Frontal cortex (tissue), 4 donors: Measurements from ENCODE around the gene WDR88. TPM values are rescaled to one million over a fixed set of nuclear protein-coding genes. Genes with fewer than 3 reads are reported as not detected.

Experiments
- DNase-seq, 2 donors: peaks; one replicate each; pipeline ENCODE4 v3.0.0; 2012; ENCODE audit warnings: low spot score in 2 of 2
- FAIRE-seq: peaks from 2 replicates; lab custom pipeline; 2012; peaks lifted over from hg19 to GRCh38; lab: Jason Lieb, UNC
- total RNA-seq: library from RNA; depleted of rRNA; stranded (reverse); fragments of >200 nt; gene quantifications from one replicate; pipeline ENCODE4 v1.2.3, GENCODE V29; 2014
- donor health status: control.
- donor health status: control.
- donor health status: control.

WDR88 gene, protein sequence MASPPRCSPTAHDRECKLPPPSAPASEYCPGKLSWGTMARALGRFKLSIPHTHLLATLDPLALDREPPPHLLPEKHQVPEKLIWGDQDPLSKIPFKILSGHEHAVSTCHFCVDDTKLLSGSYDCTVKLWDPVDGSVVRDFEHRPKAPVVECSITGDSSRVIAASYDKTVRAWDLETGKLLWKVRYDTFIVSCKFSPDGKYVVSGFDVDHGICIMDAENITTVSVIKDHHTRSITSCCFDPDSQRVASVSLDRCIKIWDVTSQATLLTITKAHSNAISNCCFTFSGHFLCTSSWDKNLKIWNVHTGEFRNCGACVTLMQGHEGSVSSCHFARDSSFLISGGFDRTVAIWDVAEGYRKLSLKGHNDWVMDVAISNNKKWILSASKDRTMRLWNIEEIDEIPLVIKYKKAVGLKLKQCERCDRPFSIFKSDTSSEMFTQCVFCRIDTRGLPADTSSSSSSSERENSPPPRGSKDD
- total RNA-seq = not detected

DNA sequence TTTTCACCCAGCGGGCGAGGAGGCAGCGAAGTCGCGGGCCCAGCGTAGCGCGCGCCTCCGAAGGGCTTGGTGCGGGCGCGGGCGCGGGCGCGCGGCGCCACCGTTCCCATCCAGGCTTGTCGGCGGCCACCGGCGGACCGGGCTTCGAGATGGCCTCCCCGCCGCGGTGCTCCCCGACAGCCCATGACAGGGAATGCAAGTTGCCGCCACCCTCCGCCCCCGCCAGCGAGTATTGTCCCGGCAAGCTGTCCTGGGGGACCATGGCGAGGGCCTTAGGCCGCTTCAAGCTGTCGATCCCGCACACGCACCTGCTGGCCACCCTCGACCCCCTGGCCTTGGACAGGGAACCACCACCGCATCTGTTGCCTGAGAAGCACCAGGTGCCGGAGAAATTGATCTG is at the start of gene WDR88:
Gene WDR88, plus strand, starts transcription at position 94 of the 400 bp plus-strand sequence. Its CDS starts 56 bp downstream, at position 150.
- FAIRE-seq (no peak), DNase-seq (no peak)

DNA sequence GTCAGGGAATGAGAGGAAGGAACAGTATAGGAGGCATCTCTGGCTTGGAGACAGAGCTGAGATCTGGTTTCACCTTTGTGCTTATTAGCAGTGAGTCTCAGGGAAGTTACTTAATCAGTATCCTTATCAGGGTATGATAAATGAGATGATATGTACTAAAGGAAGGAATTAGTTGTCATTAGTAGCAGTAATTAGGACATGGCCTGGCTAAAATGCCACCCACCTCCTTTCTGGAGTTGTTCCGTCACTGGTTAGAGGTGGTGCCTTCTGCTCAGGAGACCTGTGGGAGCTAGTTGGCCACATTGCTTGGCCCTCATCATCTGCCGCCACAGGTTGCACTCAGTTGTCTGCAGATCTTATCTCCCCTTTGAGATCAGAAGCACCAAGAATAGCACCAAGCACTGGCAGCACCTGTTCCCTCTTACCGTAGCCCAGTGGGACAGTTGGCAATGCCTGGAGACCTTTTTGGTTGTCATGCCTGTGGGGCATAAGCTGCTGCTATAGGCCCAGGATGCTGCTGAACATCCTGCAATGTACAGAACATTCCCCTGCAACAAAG is 46.3 kb upstream of the WDR88 start:
- no peak for FAIRE-seq
- no peak for DNase-seq

DNA sequence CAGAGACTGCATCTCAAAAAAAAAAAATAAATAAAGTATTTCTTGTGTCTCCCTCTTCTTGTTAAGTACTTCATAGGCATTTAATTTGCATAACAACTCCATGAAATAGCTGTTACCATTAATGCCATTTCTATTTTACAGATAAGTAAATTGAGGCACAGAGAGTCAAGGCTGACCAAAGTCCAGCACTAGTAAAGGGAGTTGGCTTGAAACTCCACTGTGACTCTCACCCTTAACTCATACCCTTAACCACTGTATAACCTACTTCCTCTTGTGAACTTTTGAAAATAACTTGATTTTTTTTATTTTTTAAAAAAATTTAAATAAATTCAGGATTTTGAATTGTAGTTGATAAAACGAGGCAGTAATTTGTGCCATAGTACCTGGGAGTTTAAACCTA is 45.0 kb upstream of the WDR88 start:
- DNase-seq (no peak), FAIRE-seq (no peak)

DNA sequence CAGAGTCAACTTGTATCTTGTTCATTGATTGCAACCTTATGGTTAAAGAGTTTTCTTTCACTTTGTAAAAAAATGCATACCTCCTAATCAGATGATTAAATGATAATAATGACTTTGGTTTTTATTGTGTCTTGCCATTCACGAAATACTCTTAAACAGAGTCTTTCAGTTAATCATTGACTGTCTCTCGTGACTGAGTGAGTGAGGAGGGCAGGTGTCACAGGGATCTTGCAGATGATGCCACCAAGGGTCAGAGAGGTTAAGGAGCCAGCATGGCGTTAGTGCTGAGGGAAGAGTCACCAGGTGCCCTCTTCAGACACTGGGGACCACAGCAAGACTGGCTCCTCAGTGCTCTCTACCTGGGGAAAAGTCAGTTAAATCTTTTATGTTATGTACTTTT is 42.9 kb upstream of the WDR88 start:
- DNase-seq (no peak), FAIRE-seq (no peak)

DNA sequence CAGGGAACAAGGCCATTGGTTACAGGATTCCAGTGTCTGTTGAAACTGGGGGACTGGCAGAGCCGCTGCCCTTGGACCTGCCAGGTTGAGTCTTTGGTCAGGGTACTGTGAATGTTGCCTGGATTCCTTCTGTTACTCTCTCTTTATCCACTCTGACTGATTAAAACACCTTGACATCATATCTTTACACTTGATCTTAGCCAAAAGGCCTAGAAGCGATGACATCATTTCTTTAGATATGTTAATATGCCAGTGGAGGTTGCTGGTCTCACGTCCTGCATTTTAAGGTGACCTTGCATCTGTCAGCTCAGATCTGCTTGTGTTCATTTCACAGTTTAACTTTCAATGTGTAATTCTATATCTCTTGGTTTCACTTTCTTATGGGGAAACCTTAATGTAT is 41.7 kb upstream of the WDR88 start:
- DNase-seq = no peak

DNA sequence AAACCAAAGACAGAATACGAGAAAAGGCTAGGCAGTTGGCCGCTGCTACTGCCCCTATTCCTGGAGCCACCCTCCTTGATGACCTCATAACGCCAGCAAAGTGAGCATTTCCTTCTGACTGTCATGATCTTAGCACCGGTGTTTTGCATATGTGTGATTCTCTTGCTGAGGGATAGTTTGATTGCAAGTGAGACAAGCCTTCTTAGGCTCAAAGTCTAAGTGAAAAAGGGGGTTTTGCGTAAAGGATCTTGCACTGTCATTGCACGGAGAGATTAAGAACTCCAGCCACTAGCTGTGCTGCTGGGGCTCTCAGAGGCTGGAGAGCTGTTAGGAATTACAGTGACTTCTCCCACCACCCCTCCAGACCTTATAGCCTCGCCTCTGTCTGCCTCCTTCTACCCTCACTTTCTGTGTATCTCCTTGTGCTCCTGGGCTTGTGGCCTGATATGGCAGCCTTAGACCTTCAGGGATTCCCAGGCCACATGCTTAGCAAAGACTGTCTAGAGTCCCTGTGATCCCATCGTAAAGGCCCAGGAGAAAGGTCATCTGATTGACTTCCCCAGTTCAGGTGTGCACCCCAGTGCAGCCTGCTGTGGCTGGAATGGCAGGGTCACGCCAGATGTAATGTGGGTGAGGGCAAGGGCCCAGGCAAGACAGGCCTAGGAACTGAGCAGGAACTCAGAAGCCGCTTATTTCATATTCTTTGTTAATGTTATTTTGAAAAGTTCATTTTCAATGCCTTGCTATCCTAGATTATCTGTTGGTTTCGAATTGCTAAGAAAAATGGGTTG is 38.3 kb upstream of the WDR88 start:
- DNase-seq (no peak), FAIRE-seq (no peak)

More for the DNA sequence above, 41.7 kb upstream of the WDR88 start:
- FAIRE-seq = no peak

DNA sequence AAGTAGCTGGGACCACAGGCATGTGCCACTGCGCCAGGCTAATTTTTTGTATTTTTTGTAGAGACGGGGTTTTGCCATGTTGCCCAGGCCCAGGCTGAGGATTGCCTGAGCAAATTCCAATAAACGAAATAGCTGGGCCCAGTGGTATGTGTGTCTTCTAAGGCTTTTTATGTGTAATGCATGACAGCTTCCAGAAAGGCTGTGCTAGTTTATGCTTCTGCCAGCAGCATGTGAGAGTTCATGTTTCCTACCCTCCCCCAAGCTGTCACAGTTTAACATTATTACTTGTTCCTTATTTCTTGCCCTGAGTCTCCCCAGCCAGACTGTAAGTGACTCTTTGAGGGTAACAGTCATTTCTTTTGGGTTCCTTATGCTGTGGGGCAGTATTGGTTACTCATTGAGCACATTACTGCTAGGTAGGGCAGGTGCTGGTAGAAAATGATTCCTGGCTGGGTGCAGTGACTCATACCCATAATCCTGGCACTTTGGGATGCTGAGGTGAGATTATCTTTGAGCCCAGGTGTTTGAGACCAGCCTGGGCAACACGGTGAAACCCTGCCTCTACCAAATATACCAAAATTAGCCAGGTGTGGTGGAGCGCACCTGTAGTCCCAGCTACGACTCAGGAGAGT is 37.4 kb upstream of the WDR88 start:
- DNase-seq = no peak
- FAIRE-seq = no peak

DNA sequence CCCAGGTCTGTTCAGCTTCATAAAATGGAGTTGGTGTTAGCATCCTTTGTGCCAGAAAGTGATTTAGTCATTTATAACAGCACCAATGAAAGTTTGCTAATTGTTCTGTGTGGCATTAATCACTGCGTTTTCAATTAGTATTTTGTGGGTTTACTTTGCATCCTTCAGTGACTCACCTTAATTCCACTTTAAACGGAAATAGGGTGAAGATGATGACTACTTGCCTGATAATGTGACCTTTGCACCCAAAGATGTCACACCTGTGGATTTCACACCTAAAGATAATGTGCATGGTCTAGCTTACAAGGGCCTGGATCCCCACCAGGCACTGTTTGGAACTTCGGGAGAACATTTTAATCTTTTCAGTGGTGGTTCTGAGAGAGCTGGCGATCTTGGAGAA is 35.9 kb upstream of the WDR88 start:
- no peak for FAIRE-seq

DNA sequence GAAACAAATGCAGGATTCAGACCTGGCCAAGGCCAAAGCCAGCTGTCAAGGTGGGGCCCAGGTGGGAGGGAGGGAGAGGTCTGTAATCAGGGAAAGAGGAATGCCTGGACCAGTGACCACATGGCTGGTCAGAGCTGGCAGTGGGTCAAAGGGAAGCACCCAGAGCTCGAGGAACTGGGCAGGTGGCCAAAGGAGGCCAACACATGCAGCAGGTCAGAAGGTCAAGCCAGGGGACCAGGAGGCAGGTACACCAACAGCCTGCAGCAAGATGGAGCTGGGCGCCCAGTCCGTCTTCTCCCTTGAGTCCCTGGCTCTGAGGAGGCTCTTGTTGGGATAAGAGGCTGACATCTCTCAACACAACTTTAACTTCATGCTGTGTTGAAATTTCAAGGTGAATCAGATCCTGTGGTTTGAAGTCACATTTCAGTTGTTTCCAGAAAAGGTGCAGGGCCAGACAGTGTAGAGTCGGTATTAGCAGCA is 33.8 kb upstream of the WDR88 start:
- FAIRE-seq (no peak), DNase-seq (no peak)

More for the DNA sequence above, 35.9 kb upstream of the WDR88 start:
- DNase-seq = no peak

DNA sequence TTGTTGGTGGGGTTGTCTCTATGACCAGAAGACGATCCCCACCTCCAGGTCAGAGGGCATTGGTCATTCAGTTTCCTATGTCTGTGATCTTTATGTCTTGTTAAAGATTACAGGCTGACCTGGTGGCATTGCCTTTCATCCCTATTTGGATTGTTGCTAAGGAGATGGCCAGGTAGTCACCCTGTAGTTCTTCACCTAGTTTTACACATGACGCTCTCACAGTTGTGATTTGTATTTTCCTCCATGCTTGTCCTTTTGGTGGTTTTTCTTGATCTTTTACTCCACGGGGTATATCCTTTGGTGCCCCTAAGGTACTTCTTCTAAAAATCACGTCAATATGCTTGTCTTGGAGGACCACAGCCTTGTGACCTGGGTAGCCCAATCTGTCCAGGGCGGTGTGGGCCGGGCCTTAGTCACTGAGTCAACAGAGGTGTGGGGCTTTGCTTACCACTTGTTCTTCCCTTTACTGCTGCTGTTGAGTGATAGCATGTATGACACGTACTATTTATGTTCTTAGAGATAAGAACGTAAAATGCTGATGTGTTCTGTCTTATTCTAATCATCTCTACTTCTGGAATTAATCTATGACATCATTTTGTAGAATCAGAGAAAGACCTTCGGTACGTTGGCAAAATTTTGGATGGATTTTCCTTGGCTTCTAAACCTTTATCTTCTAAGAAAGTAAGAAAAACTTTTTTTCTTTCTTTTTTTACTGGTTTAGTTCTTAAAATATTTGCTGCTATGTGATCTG is 30.8 kb upstream of the WDR88 start:
- FAIRE-seq (no peak), DNase-seq (no peak)

DNA sequence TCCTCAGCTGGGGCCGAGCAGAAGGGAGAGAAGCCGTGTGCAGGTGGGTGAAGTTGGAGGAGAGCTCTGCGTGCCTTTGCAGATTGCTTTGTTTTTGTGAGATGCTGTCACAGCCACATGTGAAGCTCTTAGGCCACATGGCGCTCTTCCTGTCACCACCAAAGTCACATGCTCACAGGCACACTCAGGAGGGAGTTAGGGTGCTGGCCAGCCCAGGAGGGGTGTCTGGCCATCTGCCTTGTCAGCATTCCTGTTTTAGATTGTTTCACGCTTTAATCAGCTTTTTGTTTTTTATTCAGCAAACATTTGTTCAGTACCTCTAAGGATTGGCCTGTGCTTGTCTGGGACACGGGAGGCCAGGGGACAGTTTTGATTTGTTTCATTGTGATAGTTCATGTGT is 29.0 kb upstream of the WDR88 start:
- no peak for FAIRE-seq
- DNase-seq = no peak

DNA sequence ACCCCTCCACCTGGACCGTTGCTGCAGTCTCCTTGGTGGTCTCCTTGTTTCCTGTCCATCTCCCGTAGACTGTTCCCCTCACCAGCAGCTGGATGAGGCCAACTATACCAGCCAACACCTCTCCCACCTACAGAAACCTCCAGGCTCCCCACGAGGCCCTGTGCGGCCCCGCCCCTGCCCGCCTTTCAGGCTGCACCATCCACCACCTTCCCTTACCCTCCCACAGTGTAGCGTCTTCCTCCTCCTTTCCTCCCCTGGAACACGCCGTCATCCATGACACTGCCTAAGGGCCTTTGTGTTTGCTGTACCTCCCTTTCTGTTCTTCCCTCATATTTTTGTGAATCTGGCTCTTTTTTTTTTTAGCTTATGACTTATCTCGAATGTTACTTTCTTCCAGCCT is 23.8 kb upstream of the WDR88 start:
- no peak for FAIRE-seq
- DNase-seq = no peak

DNA sequence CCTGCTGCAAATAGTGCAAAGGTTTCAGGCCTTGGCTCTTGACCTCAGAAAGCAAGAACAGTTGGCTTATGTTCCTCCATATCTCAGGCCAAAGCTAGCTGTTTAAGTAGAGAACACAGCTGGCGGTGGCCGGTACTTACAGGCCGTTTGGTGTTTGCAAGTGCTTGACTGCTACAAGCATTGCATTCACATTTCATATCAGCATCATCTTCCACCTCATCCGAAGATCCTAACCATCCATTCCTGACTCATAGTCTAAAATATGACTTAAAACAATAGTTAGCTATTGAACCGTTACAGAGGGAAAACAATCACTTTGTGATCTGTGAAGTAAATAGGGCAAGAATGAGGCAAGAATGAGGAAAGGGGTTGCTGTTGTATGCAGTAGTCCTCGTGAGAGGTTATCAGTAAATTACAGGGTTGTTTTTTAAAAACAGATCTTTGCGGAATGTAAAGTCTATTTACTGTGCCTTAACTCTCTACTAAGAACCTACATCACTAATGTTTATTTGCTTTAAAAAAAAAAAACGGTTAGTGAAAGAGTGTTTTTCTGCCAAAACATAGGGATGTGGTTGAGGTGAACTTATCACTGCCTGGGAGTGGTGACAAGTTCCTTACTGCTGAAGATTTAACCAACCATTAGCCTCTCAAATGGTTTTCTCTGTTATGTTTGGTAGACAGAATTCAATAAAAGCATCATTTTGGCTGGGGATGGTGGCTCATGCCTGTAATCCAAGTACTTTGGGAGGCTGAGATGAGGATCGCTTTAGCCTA is 21.6 kb upstream of the WDR88 start:
- no peak for FAIRE-seq

DNA sequence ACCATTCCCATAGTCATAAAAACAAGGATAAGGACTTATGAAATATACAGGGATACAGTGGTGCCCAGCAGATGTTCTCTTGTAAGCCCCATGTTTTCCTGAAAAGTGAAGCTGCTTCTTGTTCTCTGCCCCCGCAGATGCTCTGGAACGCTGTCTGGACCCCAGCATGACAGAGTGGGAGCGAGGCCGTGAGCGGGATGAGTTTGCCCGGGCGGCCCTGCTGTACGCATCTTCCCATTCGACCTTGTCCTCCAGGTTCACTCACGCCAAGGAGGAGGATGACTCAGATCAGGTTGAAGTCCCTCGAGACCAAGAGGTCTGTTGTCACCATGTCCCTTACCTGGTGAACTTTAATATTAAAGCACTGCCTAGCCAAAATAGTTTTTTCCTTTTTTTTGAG is 20.3 kb upstream of the WDR88 start:
- DNase-seq (no peak), FAIRE-seq (no peak)

More for the DNA sequence above, 21.6 kb upstream of the WDR88 start:
- DNase-seq = no peak

DNA sequence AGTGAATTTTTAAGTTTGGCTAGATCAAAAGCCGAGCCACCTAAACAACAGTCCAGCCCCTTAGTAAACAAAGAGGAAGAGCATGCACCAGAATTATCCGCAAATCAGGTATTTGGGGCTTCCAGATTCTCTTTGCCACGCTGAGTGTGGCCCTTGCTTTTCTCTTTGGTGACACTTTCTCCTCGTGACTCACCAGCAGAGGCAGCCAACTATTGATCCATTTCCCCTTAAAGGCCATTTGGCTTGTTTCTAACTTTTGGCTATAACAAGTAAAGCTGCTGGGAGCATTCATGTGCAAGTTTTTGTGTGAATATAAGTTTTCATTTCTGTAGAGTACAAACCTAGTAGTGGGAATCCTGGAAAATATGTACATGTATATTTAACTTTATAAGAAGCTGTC is 17.6 kb upstream of the WDR88 start:
- no peak for FAIRE-seq
- no peak for DNase-seq

DNA sequence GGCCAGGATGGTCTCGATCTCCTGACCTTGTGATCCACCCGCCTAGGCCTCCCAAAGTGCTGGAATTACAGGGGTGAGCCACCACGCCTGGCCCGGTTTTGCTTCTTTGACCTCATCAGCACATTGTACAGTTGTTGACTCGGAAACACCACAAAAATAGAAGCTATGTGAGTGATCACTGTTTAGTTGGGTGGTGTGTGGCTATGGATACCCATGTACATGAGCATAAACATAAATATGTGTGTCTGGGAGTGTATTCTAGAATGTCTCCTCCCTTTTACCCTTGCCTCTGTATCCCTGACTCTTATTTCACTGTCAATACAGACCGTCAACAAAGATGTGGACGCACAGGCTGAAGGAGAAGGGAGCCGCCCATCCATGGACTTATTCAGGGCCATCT is 14.4 kb upstream of the WDR88 start:
- DNase-seq (no peak), FAIRE-seq (no peak)

DNA sequence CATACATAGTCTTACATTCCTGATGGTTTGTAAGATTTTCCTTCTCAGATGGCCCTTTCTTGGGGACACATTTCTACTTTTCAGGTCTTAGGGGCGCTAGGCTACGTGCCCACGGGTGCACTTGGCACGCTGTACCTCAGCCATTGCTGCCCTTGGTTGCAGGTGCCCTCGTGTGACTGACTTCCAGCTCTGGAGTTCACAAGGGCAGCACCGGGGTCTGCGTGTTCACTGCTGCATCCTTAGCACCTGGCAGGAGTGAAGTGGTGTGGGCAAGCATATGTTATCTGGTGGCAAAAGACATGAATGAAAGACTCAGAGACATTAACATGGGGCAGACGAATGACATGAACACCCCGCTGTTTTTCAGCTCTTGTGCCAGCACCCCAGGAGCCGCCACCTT is 13.3 kb upstream of the WDR88 start:
- FAIRE-seq (no peak), DNase-seq (no peak)

DNA sequence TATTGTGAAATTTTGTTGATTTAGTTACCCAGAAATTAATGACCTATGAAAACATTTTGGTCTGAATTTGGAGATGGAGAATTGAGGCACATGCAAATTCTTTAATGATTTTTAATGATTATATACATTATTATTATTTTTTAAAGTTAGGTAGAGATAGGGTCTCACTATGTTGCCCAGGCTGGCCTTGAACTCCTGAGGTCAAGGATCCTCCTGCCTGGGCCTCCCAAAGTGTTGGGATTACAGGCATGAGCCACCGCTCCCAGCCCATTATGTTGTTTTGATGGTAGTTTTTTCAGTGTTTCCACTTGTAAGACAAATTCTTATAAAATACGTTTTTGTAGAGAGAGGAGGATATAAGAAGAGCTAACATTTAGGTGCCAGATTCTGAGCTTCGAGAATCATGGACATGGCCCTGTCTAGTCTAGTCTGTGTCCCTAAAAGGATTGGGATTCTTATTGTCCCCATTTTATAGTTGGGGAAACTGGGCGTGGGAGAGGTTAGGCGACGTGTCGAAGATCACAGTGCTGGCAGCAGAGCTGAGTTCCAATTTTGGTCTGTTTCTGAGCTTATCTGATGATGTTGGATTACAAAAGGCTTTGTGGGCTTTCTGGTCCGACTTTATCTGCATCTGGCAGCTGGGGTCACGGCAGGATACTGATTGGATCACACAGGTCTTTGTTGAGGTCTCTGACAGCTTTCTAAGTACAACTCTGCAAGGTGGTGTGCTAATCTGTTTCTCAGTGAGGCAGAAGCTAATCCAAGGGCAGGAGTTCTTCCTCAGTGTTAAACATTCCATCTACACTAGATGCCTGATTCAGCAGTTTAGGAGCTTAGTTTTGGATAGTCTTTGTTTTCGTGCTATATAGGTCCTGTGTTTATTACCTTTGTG is 7.5 kb upstream of the WDR88 start:
- DNase-seq (no peak), FAIRE-seq (no peak)
